ENCODE data around the gene KARS1.

The KARS1 gene

GRCh38 chr16:75644240-75645012 is 3.0 kb downstream of the KARS1 start:
- no peak for TF ChIP-seq EZH2 (IDR thresholded peaks at IDR 0.05; ENCODE audit: borderline replicate concordance, low read depth, low read length, severe bottlenecking)
- TF ChIP-seq CTCF (IDR thresholded peaks at IDR 0.05; ENCODE audit: borderline replicate concordance, extremely low read depth, low read length, poor library complexity, severe bottlenecking), result no peak
- no peaks in the 10 kb centered on the region for H3K9me3 ChIP-seq (ENCODE audit: insufficient read depth, low read length, severe bottlenecking)
- peaks cover 92% of the 10 kb centered on the region for H3K79me2 ChIP-seq (ENCODE audit: insufficient read depth, low read length)
- no peaks in the 10 kb centered on the region for H3K27me3 ChIP-seq (ENCODE audit: insufficient read depth, low read length, poor library complexity)
- ATAC-seq (ENCODE audit: insufficient read depth, low read depth) (no peak), DNase-seq (no peak)
- H2AFZ ChIP-seq (ENCODE audit: low read depth, low read length), result no peak overlapping the region
- peaks cover 45% of the 10 kb centered on the region for H4K20me1 ChIP-seq (ENCODE audit: insufficient read depth, low read length)
- no peak overlapping the region for H3K9ac ChIP-seq (ENCODE audit: low read depth, low read length)
- peaks cover 34% of the 10 kb centered on the region for H3K4me1 ChIP-seq (ENCODE audit: insufficient read depth, low read length)
- no peak overlapping the region for H3K4me3 ChIP-seq (ENCODE audit: low read depth in 1 of 2, low read length in 2 of 2)
- H3K27ac ChIP-seq (ENCODE audit: low read length), result no peak overlapping the region
- H3K4me2 ChIP-seq (ENCODE audit: insufficient read depth, low read length), result peak overlapping the region; percentile 99; the same call in 1 of the 2 replicates
- H3K36me3 ChIP-seq (ENCODE audit: insufficient read depth, low read length), result peaks cover 66% of the 10 kb centered on the region

- no peaks in the 10 kb centered on the region for H3K9me3 ChIP-seq (ENCODE audit: insufficient read depth, low read length, severe bottlenecking)
- no peak overlapping the region for H3K9ac ChIP-seq (ENCODE audit: low read depth, low read length)
- H4K20me1 ChIP-seq (ENCODE audit: insufficient read depth, low read length), result peaks cover 37% of the 10 kb centered on the region
- peaks cover 58% of the 10 kb centered on the region for H3K79me2 ChIP-seq (ENCODE audit: insufficient read depth, low read length)
- TF ChIP-seq CTCF (IDR thresholded peaks at IDR 0.05; ENCODE audit: borderline replicate concordance, extremely low read depth, low read length, poor library complexity, severe bottlenecking) (no peak), EZH2 (IDR thresholded peaks at IDR 0.05; ENCODE audit: borderline replicate concordance, low read depth, low read length, severe bottlenecking) (no peak)
- no peak overlapping the region for H3K4me2 ChIP-seq (ENCODE audit: insufficient read depth, low read length)
- peaks cover 20% of the 10 kb centered on the region for H3K4me1 ChIP-seq (ENCODE audit: insufficient read depth, low read length)
- H2AFZ ChIP-seq (ENCODE audit: low read depth, low read length), result no peak overlapping the region
- no peaks in the 10 kb centered on the region for H3K27me3 ChIP-seq (ENCODE audit: insufficient read depth, low read length, poor library complexity)
- DNase-seq (no peak), ATAC-seq (ENCODE audit: insufficient read depth, low read depth) (no peak)
- H3K4me3 ChIP-seq (ENCODE audit: low read depth in 1 of 2, low read length in 2 of 2), result no peak overlapping the region
- H3K36me3 ChIP-seq (ENCODE audit: insufficient read depth, low read length), result peaks cover 88% of the 10 kb centered on the region
- no peak overlapping the region for H3K27ac ChIP-seq (ENCODE audit: low read length)
These were observed 6.9 kb downstream of the KARS1 start for GRCh38 chr16:75640598-75640997.

GRCh38 chr16:75635036-75635435 is 12.4 kb downstream of the KARS1 start:
- Histone ChIP-seq H3K36me3 (ENCODE audit: insufficient read depth, low read length) (peaks cover 91% of the 10 kb centered on the region), H3K27me3 (ENCODE audit: insufficient read depth, low read length, poor library complexity) (no peaks in the 10 kb centered on the region), H4K20me1 (ENCODE audit: insufficient read depth, low read length) (no peaks in the 10 kb centered on the region), H3K27ac (ENCODE audit: low read length) (no peak overlapping the region), H3K4me2 (ENCODE audit: insufficient read depth, low read length) (no peak overlapping the region), H3K4me3 (ENCODE audit: low read depth in 1 of 2, low read length in 2 of 2) (no peak overlapping the region), H3K4me1 (ENCODE audit: insufficient read depth, low read length) (no peaks in the 10 kb centered on the region), H3K9me3 (ENCODE audit: insufficient read depth, low read length, severe bottlenecking) (no peaks in the 10 kb centered on the region), H2AFZ (ENCODE audit: low read depth, low read length) (no peak overlapping the region), H3K79me2 (ENCODE audit: insufficient read depth, low read length) (peaks cover 7% of the 10 kb centered on the region; the same call in 1 of the 2 replicates), H3K9ac (ENCODE audit: low read depth, low read length) (no peak overlapping the region)
- no peak for TF ChIP-seq CTCF (IDR thresholded peaks at IDR 0.05; ENCODE audit: borderline replicate concordance, extremely low read depth, low read length, poor library complexity, severe bottlenecking)
- no peak for TF ChIP-seq EZH2 (IDR thresholded peaks at IDR 0.05; ENCODE audit: borderline replicate concordance, low read depth, low read length, severe bottlenecking)
- DNase-seq, result no peak
- no peak for ATAC-seq (ENCODE audit: insufficient read depth, low read depth)
